GM10248 (cell line): ENCODE results near the gene CX3CR1.

Experiments used
- CTCF ChIA-PET: fragments of 300-600 bp; sonication (Branson Sonifier 250); formaldehyde crosslinking; extraction: SDS; loops from one replicate; lab custom pipeline; 2021; ENCODE audit warnings: antibody characterized with exemption; lab: Yijun Ruan, JAX
- POLR2A ChIA-PET: fragments of 350-650 bp; sonication (Branson Sonifier 250); formaldehyde crosslinking; extraction: SDS; loops from one replicate; lab custom pipeline; 2020; ENCODE audit warnings: antibody characterized with exemption; lab: Yijun Ruan, JAX
- DNase-seq: peaks from one replicate; pipeline ENCODE4 v3.0.0; 2012; ENCODE audit errors: extremely low spot score
- TF ChIP-seq, protein P1 (sequence below): IDR thresholded peaks from 2 replicates; pipeline ENCODE4 v1.5.1; 2012; ENCODE audit warnings: mild to moderate bottlenecking, low read depth; ENCODE audit errors: extremely low read depth, missing control alignments, control extremely low read depth

The CX3CR1 gene

DNA sequence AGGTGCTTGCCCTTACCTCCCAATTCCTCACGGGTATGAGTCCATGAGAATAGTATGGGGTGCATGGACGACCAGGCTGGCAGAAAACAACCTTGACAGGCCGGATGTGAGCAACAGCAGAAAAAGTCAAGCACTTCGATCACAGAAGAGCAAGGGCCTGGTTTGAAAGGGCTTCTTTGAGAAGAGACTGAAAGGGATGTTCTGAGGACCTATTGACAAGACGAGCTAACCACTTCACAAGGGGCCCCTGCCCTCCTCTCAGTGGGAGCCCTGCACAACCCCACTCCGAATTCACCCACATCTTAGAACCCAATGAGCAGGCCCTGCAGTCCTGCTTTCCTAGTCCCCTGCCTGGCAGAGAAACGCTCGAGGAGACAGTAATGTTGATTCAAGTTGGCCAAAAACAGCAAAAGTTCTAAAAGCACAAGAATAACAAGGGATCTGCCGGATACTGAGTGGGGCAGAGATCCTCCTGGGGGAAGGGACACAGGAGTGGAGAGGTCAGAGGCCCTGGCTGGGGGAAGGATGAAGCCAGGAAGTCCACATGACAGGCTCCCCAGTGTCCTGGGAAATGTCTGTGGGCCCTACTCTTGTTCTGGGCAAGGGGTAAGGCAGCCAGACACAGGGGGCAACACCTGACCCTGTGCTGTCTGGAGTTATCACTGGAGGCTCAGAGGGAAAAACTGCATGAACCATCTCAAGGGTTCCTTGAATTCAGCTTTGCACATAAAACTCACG lies 14.8 kb upstream of the CX3CR1 start:
- ChIA-PET CTCF (interaction anchor here (1.1 to 23.0 kb wide), 8 partner anchors 8 to 168 kb away, joined by 3 to 691 read pairs (median 8); partner anchors contain the start of genes CX3CR1 and XIRP1), POLR2A (interaction anchor here (1.3 kb wide), 1 partner anchor 89 kb away, joined by 4 read pairs; no protein-coding TSS in a partner anchor)
- peak; percentile 8 for DNase-seq
- TF ChIP-seq, protein P1, sequence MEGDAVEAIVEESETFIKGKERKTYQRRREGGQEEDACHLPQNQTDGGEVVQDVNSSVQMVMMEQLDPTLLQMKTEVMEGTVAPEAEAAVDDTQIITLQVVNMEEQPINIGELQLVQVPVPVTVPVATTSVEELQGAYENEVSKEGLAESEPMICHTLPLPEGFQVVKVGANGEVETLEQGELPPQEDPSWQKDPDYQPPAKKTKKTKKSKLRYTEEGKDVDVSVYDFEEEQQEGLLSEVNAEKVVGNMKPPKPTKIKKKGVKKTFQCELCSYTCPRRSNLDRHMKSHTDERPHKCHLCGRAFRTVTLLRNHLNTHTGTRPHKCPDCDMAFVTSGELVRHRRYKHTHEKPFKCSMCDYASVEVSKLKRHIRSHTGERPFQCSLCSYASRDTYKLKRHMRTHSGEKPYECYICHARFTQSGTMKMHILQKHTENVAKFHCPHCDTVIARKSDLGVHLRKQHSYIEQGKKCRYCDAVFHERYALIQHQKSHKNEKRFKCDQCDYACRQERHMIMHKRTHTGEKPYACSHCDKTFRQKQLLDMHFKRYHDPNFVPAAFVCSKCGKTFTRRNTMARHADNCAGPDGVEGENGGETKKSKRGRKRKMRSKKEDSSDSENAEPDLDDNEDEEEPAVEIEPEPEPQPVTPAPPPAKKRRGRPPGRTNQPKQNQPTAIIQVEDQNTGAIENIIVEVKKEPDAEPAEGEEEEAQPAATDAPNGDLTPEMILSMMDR = no peak

DNA sequence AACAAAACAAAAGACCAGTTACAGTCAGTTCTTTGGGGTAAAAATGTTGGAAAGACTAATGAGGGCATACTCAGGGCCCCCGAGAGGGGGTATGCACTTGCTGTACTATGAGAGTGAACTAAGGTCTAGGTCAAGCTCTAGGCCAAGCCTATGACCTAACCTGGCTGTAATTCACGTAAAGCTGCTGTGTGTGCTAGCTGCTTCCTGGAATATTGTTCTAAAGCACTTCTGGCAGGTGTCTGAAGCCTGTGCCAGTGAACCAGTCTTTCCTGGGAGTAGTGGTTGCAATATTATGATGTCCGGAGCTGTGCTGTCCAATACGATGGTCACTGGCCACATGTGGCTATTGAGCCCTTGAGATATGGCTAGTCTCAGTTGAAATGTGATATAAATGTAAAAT lies 13.1 kb upstream of the CX3CR1 start:
- POLR2A ChIA-PET = interaction anchor here (0.5 kb wide), 2 partner anchors 49 to 1167 kb away, joined by 3 read pairs; no protein-coding TSS in a partner anchor
- TF ChIP-seq, protein P1 = no peak
- no peak for DNase-seq
- CTCF ChIA-PET = interaction anchor here (0.9 to 23.0 kb wide), 29 partner anchors 11 to 190 kb away, joined by 3 to 691 read pairs (median 7); partner anchors contain the start of genes CX3CR1, RPSA and XIRP1

DNA sequence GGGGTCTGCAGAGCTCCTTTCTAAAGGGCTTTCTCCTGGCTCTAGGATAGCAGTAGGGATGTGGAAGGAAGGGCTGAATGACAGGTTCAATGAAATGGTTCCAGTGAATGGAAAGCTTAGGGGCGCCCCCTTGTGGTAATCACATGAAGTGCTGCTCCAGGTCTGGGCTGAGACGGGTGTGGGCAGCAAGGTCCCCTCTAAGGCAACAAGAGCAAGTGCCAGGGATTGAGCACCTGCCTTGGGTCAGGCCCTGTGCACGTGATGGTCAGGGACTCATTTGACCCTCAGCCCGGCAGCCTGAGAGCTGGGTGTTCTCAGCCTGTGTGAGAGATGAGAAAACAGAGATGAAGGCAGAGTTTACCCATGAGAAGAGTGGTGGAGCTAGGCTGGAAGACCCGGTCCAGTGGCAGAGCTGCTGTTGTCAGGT lies 12.1 kb upstream of the CX3CR1 start:
- TF ChIP-seq, protein P1 = peak; percentile 86
- POLR2A ChIA-PET = no interaction called here
- CTCF ChIA-PET = interaction anchor here (0.6 to 23.0 kb wide), 61 partner anchors 12 to 283 kb away, joined by 3 to 691 read pairs (median 5); partner anchors contain the start of genes CX3CR1, RPSA and XIRP1
- DNase-seq = peak; percentile 69

DNA sequence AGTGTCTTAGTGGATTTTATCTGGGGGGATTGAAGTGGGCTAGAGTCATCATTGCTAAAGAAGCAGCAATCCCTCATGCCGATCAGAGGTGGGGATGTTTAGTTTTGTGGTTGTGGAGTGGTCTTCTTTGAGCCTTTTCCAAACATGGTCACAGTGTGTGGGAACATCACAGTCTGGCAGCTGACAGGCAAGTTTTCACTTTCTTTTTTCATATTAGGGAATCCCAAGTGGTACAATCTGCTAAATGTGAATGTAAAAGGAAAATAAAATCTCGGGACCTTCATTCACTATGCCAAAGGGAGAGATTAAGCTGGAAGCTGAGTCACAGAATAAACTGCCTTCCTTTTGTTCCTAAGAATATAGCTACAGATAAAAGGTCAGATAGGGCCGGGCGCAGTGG lies 10.4 kb upstream of the CX3CR1 start:
- TF ChIP-seq, protein P1 = no peak

DNA sequence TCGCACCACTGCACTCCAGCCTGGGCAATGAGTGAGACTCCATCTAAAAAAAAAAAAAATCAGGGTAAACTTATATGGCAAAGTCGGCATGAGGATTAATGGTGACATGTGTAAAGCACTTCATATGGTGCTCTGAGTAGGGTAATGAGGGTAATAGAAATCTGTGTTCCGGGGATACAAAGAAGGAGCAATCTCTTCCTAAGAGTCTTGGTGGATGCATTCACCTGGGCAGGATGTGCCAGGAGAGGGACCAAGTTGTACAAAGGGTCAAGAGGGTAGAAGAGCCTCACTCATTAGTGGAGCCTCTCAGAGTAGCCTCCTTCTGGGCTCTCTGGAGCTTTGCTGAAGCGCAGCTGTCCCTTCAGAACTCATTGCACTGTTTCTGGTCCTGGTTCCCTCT lies 9.3 kb upstream of the CX3CR1 start:
- ChIA-PET POLR2A (interaction anchor here (1.0 kb wide), 1 partner anchor 99 kb away, joined by 4 read pairs; no protein-coding TSS in a partner anchor), CTCF (interaction anchor here (0.6 to 23.0 kb wide), 77 partner anchors 8 to 767 kb away, joined by 3 to 691 read pairs (median 6); partner anchors contain the start of genes CCR8, CX3CR1, GORASP1 and TTC21A)
- TF ChIP-seq, protein P1 = no peak
- DNase-seq = no peak

More for the DNA sequence above, 10.4 kb upstream of the CX3CR1 start:
- DNase-seq = no peak
- ChIA-PET POLR2A (no interaction called here), CTCF (interaction anchor here (1.0 to 23.0 kb wide), 14 partner anchors 8 to 189 kb away, joined by 3 to 691 read pairs (median 20); partner anchors contain the start of genes CX3CR1 and XIRP1)

DNA sequence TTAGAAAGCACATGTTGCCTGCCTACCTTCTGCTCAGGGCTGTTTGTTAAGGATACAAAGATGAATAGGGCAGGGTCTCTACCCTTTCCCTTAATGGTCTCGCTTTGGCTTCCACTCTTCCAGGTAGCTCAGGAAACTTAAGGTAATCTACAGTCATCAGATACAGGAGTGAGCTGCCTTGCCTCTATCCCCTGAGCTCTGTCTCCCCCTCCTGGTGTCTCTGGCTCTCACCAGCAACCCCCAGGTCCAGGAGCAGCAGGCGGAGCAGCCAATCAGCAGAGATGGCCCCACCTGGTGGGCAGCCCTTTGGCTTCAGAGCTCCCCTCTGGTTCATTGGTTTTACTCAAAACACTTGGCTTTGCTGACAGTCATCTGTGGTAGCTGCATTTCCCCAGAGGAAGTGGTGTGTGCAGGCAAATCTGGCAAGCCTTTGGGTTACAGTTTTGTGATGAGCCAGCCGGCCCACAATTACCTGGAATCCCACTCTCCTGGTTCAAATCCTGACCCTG lies 8.5 kb upstream of the CX3CR1 start:
- ChIA-PET POLR2A (interaction anchor here (1.0 kb wide), 1 partner anchor 98 kb away, joined by 4 read pairs; no protein-coding TSS in a partner anchor), CTCF (interaction anchor here (0.6 to 23.0 kb wide), 86 partner anchors 8 to 768 kb away, joined by 3 to 691 read pairs (median 5); partner anchors contain the start of genes CCR8, CX3CR1, GORASP1 and RPSA)
- TF ChIP-seq, protein P1 = peak; percentile 95
- DNase-seq = peak; percentile 94
